Measurements from ENCODE around the gene AHNAK. TPM values are rescaled to one million over a fixed set of nuclear protein-coding genes. Genes with fewer than 3 reads are reported as not detected.

The AHNAK gene
- total RNA-seq, 4 donors from 2014 or later: 1,348 to 2,181 (median 1,745) TPM

- ATAC-seq: peak; percentile 83
- H3K4me3 ChIP-seq: peak overlapping the region in 1 of 2 donors; percentile 14
- no peaks in the 10 kb centered on the region for H3K27me3 ChIP-seq
- H3K36me3 ChIP-seq: no peaks in the 10 kb centered on the region
- peaks cover 0 to 69% (median 31%) of the 10 kb centered on the region in 3 donors for H3K4me1 ChIP-seq
- peak overlapping the region; percentile 63 to 88 (median 84) for H3K27ac ChIP-seq
- TF ChIP-seq CTCF (IDR thresholded peaks at IDR 0.05) (no peak), POLR2AphosphoS5 (IDR thresholded peaks at IDR 0.05) (no peak), EP300 (IDR thresholded peaks at IDR 0.05) (no peak), POLR2A (IDR thresholded peaks at IDR 0.05) (no peak)
- WGBS, 2 donors (ENCODE audit: low coverage in 1 of 2): 29 to 39% methylated on average over 6 of the region's 6 CpGs
- no peaks in the 10 kb centered on the region for H3K9me3 ChIP-seq
Measured at GRCh38 chr11:62433904-62434276, 112.7 kb downstream of the AHNAK start.

DNA sequence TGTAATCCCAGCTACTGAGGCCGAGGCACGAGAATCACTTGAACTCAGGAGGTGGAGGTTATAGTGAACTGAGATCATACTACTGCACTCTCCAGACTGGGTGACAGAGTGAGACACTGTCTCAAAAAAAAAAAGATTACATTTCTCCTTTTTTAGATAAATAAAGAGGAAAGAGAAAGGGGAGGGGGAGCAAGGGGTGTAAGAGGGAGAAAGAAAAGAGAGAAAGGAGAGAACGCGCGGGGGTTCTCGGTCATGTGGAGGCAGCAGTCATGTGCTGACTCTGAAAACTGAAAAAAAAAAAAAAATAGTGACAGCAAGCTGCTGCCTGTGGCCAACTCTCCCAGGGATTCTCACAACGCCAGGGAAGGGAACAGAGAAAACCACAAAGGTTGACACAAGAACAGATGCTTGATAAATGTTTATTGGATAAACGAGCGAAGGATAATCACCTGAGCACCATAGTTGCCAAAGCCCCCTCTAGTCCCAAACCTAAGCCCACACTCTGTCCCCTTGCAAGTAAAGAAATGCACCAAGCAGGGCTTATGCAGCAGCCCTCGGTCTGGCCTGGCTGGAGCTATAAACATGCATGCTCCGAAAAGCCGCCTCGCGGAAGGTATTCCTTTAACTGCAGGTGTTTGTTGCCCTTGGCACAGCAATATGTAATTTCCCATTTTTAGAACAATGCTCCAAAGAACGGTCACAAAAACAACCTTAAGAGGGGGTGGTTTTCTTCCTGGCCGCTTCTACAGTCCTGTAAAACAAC, 113.3 kb downstream of the AHNAK start:
- peaks cover 0 to 69% (median 31%) of the 10 kb centered on the region in 3 donors for H3K4me1 ChIP-seq
- ATAC-seq: peak; percentile 65
- WGBS, 2 donors (ENCODE audit: low coverage in 1 of 2): 28 to 35% methylated on average over 11 to 12 of the region's 16 CpGs
- no peaks in the 10 kb centered on the region for H3K27me3 ChIP-seq
- no peaks in the 10 kb centered on the region for H3K36me3 ChIP-seq
- TF ChIP-seq CTCF (IDR thresholded peaks at IDR 0.05) (peak in 3 of 4 experiments; percentile 9 to 27 (median 25)), POLR2A (IDR thresholded peaks at IDR 0.05) (no peak), POLR2AphosphoS5 (IDR thresholded peaks at IDR 0.05) (no peak), EP300 (IDR thresholded peaks at IDR 0.05) (no peak)
- H3K9me3 ChIP-seq: no peaks in the 10 kb centered on the region
- H3K27ac ChIP-seq: peak overlapping the region; percentile 63 to 88 (median 84)
- H3K4me3 ChIP-seq: peak overlapping the region in 1 of 2 donors; percentile 14

DNA sequence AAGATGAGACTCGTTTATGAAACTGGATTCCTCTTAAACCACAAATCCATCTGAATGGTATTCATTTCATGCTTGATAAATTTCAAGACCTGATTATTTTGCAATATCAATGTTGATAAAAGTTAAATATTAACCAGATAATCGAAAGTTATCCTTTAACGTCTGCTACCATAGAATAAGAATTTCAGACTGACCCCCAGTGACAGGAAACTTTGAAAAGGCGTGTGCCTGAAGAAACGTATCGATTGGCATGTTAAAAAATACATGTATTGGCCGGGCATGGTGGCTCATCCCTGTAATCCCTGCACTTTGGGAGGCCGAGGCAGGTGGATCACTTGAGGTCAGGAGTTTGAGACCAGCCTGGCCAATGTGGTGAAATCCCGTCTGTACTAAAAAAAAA, 113.9 kb downstream of the AHNAK start:
- 73 to 77% methylated on average over 8 of the region's 9 CpGs for WGBS, 2 donors (ENCODE audit: low coverage in 1 of 2)
- Histone ChIP-seq H3K9me3 (no peaks in the 10 kb centered on the region), H3K27me3 (no peaks in the 10 kb centered on the region), H3K27ac (peak overlapping the region; percentile 63 to 88 (median 84)), H3K4me1 (peaks cover 0 to 69% (median 31%) of the 10 kb centered on the region in 3 donors), H3K36me3 (no peaks in the 10 kb centered on the region), H3K4me3 (no peak overlapping the region)
- TF ChIP-seq CTCF (IDR thresholded peaks at IDR 0.05): no peak
- no peak for TF ChIP-seq POLR2AphosphoS5 (IDR thresholded peaks at IDR 0.05)
- TF ChIP-seq POLR2A (IDR thresholded peaks at IDR 0.05): no peak
- TF ChIP-seq EP300 (IDR thresholded peaks at IDR 0.05): no peak
- ATAC-seq: no peak

DNA sequence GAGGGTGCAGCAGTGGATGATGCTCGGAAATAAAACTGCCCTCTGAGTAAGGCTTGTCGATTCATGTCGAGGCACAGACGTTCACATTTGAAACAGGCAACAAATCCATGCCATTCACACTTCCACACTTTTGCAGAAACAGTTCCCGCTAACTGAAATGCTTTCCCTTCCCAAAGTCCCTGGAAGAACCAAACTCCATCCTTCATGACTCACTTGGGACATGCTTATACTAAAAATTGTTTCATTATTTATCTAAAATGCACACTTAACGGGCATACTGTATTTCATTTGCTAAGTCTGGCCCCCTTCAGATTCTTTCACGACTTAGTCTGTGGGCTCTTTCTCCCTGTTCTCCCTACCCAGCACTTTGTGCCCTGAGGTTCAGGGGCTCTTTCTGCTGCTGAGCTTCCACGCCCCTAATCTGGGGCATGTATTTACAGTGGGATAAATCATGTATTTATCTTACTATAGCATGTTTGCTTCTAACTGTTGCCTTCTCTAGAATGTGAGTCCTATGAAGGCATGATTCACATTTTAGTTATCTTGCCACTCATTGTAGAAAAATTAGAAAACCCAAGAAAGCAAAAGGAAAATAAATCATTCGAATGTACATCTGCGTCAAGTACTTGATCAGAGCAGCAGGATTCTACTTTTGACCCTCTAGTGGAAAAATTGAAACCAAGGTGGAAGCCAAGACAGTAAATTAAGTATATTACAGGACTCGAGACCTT, 115.3 kb downstream of the AHNAK start:
- 32 to 53% methylated on average over 6 to 11 of the region's 11 CpGs for WGBS, 2 donors (ENCODE audit: low coverage in 1 of 2)
- H3K4me1 ChIP-seq: peaks cover 0 to 68% (median 31%) of the 10 kb centered on the region in 3 donors
- H3K9me3 ChIP-seq: no peaks in the 10 kb centered on the region
- no peak for ATAC-seq
- no peaks in the 10 kb centered on the region for H3K27me3 ChIP-seq
- no peak overlapping the region for H3K4me3 ChIP-seq
- peak overlapping the region in 3 of 4 donors; percentile 71 to 85 (median 82) for H3K27ac ChIP-seq
- no peaks in the 10 kb centered on the region for H3K36me3 ChIP-seq
- TF ChIP-seq POLR2AphosphoS5 (IDR thresholded peaks at IDR 0.05): no peak
- TF ChIP-seq EP300 (IDR thresholded peaks at IDR 0.05): no peak
- TF ChIP-seq POLR2A (IDR thresholded peaks at IDR 0.05): no peak
- no peak for TF ChIP-seq CTCF (IDR thresholded peaks at IDR 0.05)

Data from gastroesophageal sphincter (tissue), 4 donors.